HG02885 (cell line): Measurements from ENCODE around the gene SEMA5B.

Experiments
- ATAC-seq: cut with Tn5 transposase; IDR thresholded peaks from one replicate; pipeline ENCODE4 v1.9.1; 2021; ENCODE audit warnings: mild to moderate bottlenecking; ENCODE audit not compliant: unreplicated experiment, poor library complexity

The SEMA5B gene

GRCh38 chr3:122998206-122998605, 29.4 kb downstream of the SEMA5B start:
- ATAC-seq: no peak

- ATAC-seq: no peak
Observed at GRCh38 chr3:122996038-122996580, 31.5 kb downstream of the SEMA5B start.

- ATAC-seq: no peak
Observed at GRCh38 chr3:122994954-122995353, 32.6 kb downstream of the SEMA5B start.

- no peak for ATAC-seq
Observed at GRCh38 chr3:122993124-122993978, 34.2 kb downstream of the SEMA5B start.

- ATAC-seq: no peak
Observed at GRCh38 chr3:122992676-122993075, 34.9 kb downstream of the SEMA5B start.

GRCh38 chr3:122992133-122992532, 35.4 kb downstream of the SEMA5B start:
- ATAC-seq: no peak

GRCh38 chr3:122991236-122991985, 36.2 kb downstream of the SEMA5B start:
- no peak for ATAC-seq

GRCh38 chr3:122989856-122990575, 37.5 kb downstream of the SEMA5B start:
- ATAC-seq: no peak

- ATAC-seq: no peak
Observed at GRCh38 chr3:122988508-122988907, 39.1 kb downstream of the SEMA5B start.

- ATAC-seq: no peak
Observed at GRCh38 chr3:122987736-122988319, 39.7 kb downstream of the SEMA5B start.

GRCh38 chr3:122987231-122987630, 40.3 kb downstream of the SEMA5B start:
- no peak for ATAC-seq

- ATAC-seq: no peak
Observed at GRCh38 chr3:122986693-122987179, 40.8 kb downstream of the SEMA5B start.

GRCh38 chr3:122985539-122985938, 42.0 kb downstream of the SEMA5B start:
- no peak for ATAC-seq

- no peak for ATAC-seq
Observed at GRCh38 chr3:122984650-122985049, 42.9 kb downstream of the SEMA5B start.

GRCh38 chr3:122984007-122984406, 43.6 kb downstream of the SEMA5B start:
- no peak for ATAC-seq

GRCh38 chr3:122982216-122983185, 45.1 kb downstream of the SEMA5B start:
- no peak for ATAC-seq

- ATAC-seq: no peak
Observed at GRCh38 chr3:122979211-122979610, 48.4 kb downstream of the SEMA5B start.

- no peak for ATAC-seq
Observed at GRCh38 chr3:122978569-122978968, 49.0 kb downstream of the SEMA5B start.
